GM19324 (cell line): ENCODE data around the gene CRHR1.

ENCODE experiments used
- ATAC-seq: cut with Tn5 transposase; IDR thresholded peaks from one replicate; pipeline ENCODE4 v1.9.1; 2021; ENCODE audit warnings: mild to moderate bottlenecking, moderate library complexity; ENCODE audit not compliant: unreplicated experiment, low FRiP score

The CRHR1 gene

GRCh38 chr17:45818699-45819098 lies 34.6 kb downstream of the CRHR1 start:
- no peak for ATAC-seq

GRCh38 chr17:45819632-45820031 lies 35.5 kb downstream of the CRHR1 start:
- ATAC-seq, result no peak

GRCh38 chr17:45820052-45820780 lies 36.1 kb downstream of the CRHR1 start:
- ATAC-seq, result no peak

GRCh38 chr17:45821147-45821546 lies 37.0 kb downstream of the CRHR1 start:
- ATAC-seq, result no peak

- no peak for ATAC-seq
Observed at GRCh38 chr17:45823598-45823997, 39.5 kb downstream of the CRHR1 start.

- ATAC-seq, result no peak
Observed at GRCh38 chr17:45824475-45824874, 40.4 kb downstream of the CRHR1 start.

- ATAC-seq, result no peak
Observed at GRCh38 chr17:45824901-45825492, 40.9 kb downstream of the CRHR1 start.

- ATAC-seq, result no peak
Observed at GRCh38 chr17:45825792-45826191, 41.7 kb downstream of the CRHR1 start.

- ATAC-seq, result no peak
Observed at GRCh38 chr17:45826919-45827588, 42.9 kb downstream of the CRHR1 start.

GRCh38 chr17:45828171-45828570 lies 44.1 kb downstream of the CRHR1 start:
- no peak for ATAC-seq

GRCh38 chr17:45828582-45829133 lies 44.5 kb downstream of the CRHR1 start:
- no peak for ATAC-seq

GRCh38 chr17:45833920-45834319 lies 49.8 kb downstream of the CRHR1 start:
- ATAC-seq, result no peak

GRCh38 chr17:45834471-45835396 lies 50.6 kb downstream of the CRHR1 start:
- ATAC-seq, result no peak

GRCh38 chr17:45835481-45835880 lies 51.4 kb downstream of the CRHR1 start:
- no peak for ATAC-seq

- no peak for ATAC-seq
Observed at GRCh38 chr17:45836047-45837044, 52.2 kb downstream of the CRHR1 start.

- no peak for ATAC-seq
Observed at GRCh38 chr17:45837187-45837586, 53.1 kb downstream of the CRHR1 start.

GRCh38 chr17:45837603-45838002 lies 53.5 kb downstream of the CRHR1 start:
- ATAC-seq, result no peak

- ATAC-seq, result no peak
Observed at GRCh38 chr17:45838751-45839295, 54.7 kb downstream of the CRHR1 start.

GRCh38 chr17:45839442-45839841 lies 55.3 kb downstream of the CRHR1 start:
- no peak for ATAC-seq
